Retinal pigment epithelial cell (primary cell): ENCODE data around the gene ERCC4.
"Not testable (repeated sequence)": the region's sequence is repeated elsewhere in the genome, so short reads cannot be mapped to it uniquely, and the experiment has no call there.

Experiments used
- DNase-seq: peaks from one replicate; pipeline ENCODE4 v3.0.0-alpha.2; 2010; ENCODE audit warnings: low read depth
- H3K4me3 ChIP-seq: 2 replicates; pipeline ENCODE4 v1.5.1; 2011; ENCODE audit warnings: mild to moderate bottlenecking, low read length, control low read depth, moderate library complexity
- TF ChIP-seq, protein P1 (sequence below): conservative IDR thresholded peaks from 2 replicates; pipeline ENCODE4 v1.5.1; 2011; ENCODE audit warnings: low read depth, low read length, control low read depth, inconsistent platforms

The ERCC4 gene

DNA sequence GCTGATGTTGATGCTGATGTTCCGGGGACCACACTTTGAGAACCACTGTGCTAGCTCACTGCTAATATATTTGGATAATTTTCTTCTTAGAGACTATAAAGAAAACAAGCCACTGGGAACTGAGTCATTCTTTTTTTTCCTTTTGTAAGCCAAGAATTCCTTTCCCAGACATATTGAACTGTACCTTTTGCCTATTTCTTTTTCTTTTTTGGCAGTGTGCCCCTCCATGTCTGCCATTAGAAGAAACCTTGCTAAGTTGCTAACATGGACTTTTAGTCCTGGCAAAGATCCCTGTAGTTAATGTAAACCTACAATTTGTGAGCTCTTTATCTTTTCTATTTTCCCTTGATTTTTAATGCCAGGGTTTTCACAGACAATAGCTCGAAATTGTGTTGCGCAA lies 17.3 kb upstream of the ERCC4 start:
- DNase-seq: peak; percentile 11
- H3K4me3 ChIP-seq: no peak overlapping the region
- TF ChIP-seq, protein P1, sequence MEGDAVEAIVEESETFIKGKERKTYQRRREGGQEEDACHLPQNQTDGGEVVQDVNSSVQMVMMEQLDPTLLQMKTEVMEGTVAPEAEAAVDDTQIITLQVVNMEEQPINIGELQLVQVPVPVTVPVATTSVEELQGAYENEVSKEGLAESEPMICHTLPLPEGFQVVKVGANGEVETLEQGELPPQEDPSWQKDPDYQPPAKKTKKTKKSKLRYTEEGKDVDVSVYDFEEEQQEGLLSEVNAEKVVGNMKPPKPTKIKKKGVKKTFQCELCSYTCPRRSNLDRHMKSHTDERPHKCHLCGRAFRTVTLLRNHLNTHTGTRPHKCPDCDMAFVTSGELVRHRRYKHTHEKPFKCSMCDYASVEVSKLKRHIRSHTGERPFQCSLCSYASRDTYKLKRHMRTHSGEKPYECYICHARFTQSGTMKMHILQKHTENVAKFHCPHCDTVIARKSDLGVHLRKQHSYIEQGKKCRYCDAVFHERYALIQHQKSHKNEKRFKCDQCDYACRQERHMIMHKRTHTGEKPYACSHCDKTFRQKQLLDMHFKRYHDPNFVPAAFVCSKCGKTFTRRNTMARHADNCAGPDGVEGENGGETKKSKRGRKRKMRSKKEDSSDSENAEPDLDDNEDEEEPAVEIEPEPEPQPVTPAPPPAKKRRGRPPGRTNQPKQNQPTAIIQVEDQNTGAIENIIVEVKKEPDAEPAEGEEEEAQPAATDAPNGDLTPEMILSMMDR: no peak

GRCh38 chr16:13904179-13904691 lies 15.7 kb upstream of the ERCC4 start:
- H3K4me3 ChIP-seq: no peak overlapping the region
- no peak for DNase-seq
- TF ChIP-seq, protein P1: no peak

DNA sequence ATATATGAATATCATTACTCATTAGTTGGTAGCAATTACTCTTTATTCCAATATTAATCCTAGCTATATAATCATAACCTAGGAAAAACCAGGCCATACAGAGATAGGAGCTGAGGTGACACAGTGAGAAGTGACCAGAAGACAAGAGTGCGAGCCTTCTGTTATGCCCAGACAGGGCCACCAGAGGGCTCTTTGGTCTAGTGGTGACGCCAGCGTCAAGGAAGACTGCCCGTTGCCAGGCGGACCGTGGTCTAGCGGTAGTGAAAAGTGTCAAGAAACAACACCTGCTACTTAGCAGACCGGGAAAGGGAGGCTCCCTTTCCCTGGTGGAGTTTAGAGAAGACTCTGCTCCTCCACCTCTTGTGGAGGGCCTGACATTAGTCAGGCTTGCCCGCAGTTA lies 15.1 kb upstream of the ERCC4 start:
- H3K4me3 ChIP-seq, DNase-seq: not testable (repeated sequence)
- TF ChIP-seq, protein P1: peak; percentile 42

DNA sequence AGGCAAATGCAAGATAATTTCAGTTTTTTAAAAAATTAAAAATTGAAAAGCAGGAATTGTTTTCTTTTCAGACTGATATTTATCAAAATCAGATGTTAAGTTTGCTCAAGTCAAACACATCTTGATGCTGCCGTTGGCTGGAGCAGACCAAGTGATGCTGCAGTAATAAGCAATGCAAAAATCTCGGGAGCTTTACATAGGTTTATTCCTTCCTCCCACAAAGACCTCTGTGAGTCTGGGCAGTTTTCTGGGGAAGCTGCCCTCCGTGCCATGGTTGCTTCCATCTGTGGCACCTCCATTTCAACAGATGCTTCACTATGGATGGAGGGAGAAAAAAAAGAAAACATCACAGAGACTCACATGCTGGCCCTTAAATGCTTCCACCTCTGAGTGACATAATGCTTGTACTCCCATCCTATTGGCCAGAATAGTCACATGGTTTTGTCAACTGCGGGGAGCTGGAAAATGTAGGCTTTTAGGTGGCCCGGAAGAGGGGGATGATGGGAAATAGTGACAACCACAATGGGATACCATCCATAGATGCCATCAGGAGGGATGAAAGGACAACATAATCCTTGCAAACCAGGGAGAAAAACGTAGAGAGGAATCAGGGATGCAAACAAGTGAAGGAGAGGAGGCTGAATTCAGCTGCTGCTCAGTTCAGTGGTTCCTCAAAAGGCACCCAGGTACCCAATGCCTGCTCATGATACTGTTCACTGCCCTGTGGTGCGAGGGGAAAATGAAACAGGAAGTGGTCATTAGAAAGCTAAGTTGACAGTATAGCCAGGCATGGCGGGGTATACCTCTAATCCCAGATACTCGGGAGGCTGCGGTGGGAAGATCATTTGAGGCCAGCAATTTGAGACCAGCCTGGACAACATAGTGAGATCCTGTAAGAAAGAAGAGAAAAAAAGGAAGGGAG lies 13.5 kb upstream of the ERCC4 start:
- TF ChIP-seq, protein P1: no peak
- H3K4me3 ChIP-seq: no peak overlapping the region
- DNase-seq: no peak

- no peak for DNase-seq
- H3K4me3 ChIP-seq: no peak overlapping the region
- TF ChIP-seq, protein P1: no peak
Measured at GRCh38 chr16:13907431-13907830, 12.5 kb upstream of the ERCC4 start.

DNA sequence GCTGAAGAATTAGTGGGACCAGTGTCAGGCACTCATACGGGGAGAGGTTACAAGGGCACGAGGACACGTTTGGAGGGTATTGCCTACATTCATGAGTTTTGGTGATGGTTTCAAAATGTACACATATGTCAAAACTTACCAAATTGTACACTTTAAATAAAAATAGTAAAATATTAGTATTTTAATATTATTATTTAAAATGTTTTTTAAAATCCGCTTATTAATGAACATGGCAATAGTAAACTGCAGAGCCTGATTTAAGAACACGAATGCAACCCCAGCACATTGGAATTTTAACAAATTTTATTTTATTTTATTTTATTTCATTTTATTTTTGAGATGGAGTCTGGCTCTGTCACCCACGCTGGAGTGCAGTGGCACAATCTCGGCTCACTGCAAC lies 10.9 kb upstream of the ERCC4 start:
- H3K4me3 ChIP-seq: no peak overlapping the region
- TF ChIP-seq, protein P1: no peak
- no peak for DNase-seq

DNA sequence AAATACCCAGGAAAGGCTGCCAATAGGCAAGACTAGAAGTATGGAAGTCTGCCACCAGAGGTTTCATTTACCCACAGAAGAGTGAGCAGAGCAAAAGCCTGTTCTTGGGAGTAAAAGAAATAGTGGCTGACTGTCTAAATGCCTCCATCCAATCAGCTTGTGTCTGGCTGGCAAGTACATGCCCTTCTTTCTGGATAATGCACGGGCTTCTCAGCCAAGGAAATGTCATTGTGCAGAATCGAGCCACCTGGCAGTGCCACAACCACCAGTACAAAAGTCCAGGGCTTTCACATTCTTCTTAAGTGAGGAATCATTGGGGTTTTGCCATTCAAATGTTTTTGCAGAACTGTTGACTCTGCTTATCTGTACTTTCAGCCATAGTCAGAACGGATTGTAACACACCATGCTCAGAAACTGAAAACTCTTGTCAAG lies 10.1 kb upstream of the ERCC4 start:
- TF ChIP-seq, protein P1: no peak
- H3K4me3 ChIP-seq: no peak overlapping the region
- peak; percentile 11 for DNase-seq
